OCI-LY1 (cell line): ENCODE data around the gene PRKACA.
"Not testable (repeated sequence)": the region's sequence is repeated elsewhere in the genome, so short reads cannot be mapped to it uniquely, and the experiment has no call there.

Experiments used
- CTCF ChIP-seq: fragments of 200-600 bp; sonication (generic), shearing (Covaris generic); IDR thresholded peaks from 2 replicates; pipeline ENCODE4 v1.5.1; 2017; ENCODE audit warnings: mild to moderate bottlenecking, antibody characterized with exemption, low read length, moderate library complexity, mixed read lengths
- EZH2 ChIP-seq: fragments of 200-600 bp; sonication (generic), shearing (Covaris generic); IDR thresholded peaks from 2 replicates; pipeline ENCODE4 v1.8.0; 2017; ENCODE audit warnings: borderline replicate concordance, mixed run types, mild to moderate bottlenecking, antibody characterized with exemption, low read length, moderate library complexity, mixed read lengths

- TF ChIP-seq CTCF, EZH2: not testable (repeated sequence)
These were observed 69.7 kb downstream of the PRKACA start for GRCh38 chr19:14047866-14048265.
